Measurements from ENCODE around the gene MLLT6. TPM values are rescaled to one million over a fixed set of nuclear protein-coding genes. Genes with fewer than 3 reads are reported as not detected.

Gene MLLT6
- total RNA-seq, 4 donors from 2014 or later = 62.7 to 83.6 (median 73.0) TPM

GRCh38 chr17:38676706-38677504 is 28.2 kb upstream of the MLLT6 start:
- Histone ChIP-seq H3K4me1 (peaks cover 30 to 42% (median 38%) of the 10 kb centered on the region in 4 donors), H3K4me3 (no peak overlapping the region), H3K27ac (replicated peaks in 1 of 4) (peak overlapping the region in 2 of 4 donors; percentile 23 to 25), H3K36me3 (no peaks in the 10 kb centered on the region), H3K27me3 (peaks cover 15 to 49% (median 31%) of the 10 kb centered on the region in 4 donors), H3K9me3 (no peaks in the 10 kb centered on the region)
- 25% methylated on average over 5 of the region's 9 CpGs for WGBS
- peak; percentile 96 for DNase-seq (ENCODE audit: extremely low spot score)
- intact Hi-C loops (cut with DNase I) = loop anchor here (1.0 kb wide), 1 partner anchor 58 kb away; no protein-coding TSS in a partner anchor
- TF ChIP-seq POLR2AphosphoS5 (IDR thresholded peaks at IDR 0.05) = peak; percentile 48 to 76
- no peak for TF ChIP-seq POLR2A (IDR thresholded peaks at IDR 0.05; ENCODE audit: low read depth)
- TF ChIP-seq CTCF (IDR thresholded peaks at IDR 0.05) = peak; percentile 97 to 100 (median 99)

GRCh38 chr17:38677819-38678218 is 27.3 kb upstream of the MLLT6 start:
- Histone ChIP-seq H3K9me3 (no peaks in the 10 kb centered on the region), H3K27me3 (peaks cover 15 to 40% (median 25%) of the 10 kb centered on the region in 4 donors), H3K4me3 (no peak overlapping the region), H3K4me1 (peaks cover 30 to 42% (median 38%) of the 10 kb centered on the region in 4 donors), H3K36me3 (no peaks in the 10 kb centered on the region), H3K27ac (replicated peaks in 1 of 4) (no peak overlapping the region)
- TF ChIP-seq POLR2AphosphoS5 (IDR thresholded peaks at IDR 0.05) (no peak), CTCF (IDR thresholded peaks at IDR 0.05) (no peak), EP300 (IDR thresholded peaks at IDR 0.05) (no peak), POLR2A (IDR thresholded peaks at IDR 0.05; ENCODE audit: low read depth) (no peak)
- intact Hi-C loops (cut with DNase I) = loop anchor here (1.0 kb wide), 1 partner anchor 57 kb away; no protein-coding TSS in a partner anchor
- DNase-seq (ENCODE audit: extremely low spot score) = no peak
- WGBS = 90% methylated on average over 6 of the region's 6 CpGs

GRCh38 chr17:38681096-38681495 is 24.0 kb upstream of the MLLT6 start:
- no peaks in the 10 kb centered on the region for H3K36me3 ChIP-seq
- no peak for TF ChIP-seq POLR2A (IDR thresholded peaks at IDR 0.05; ENCODE audit: low read depth)
- no peak for TF ChIP-seq CTCF (IDR thresholded peaks at IDR 0.05)
- TF ChIP-seq EP300 (IDR thresholded peaks at IDR 0.05) = no peak
- TF ChIP-seq POLR2AphosphoS5 (IDR thresholded peaks at IDR 0.05) = no peak
- DNase-seq (ENCODE audit: extremely low spot score) = no peak
- peaks cover 10 to 13% (median 11%) of the 10 kb centered on the region in 4 donors for H3K4me1 ChIP-seq
- H3K9me3 ChIP-seq = no peaks in the 10 kb centered on the region
- no peak overlapping the region for H3K27ac ChIP-seq (replicated peaks in 1 of 4)
- WGBS = 85% methylated on average over 3 of the region's 3 CpGs
- H3K4me3 ChIP-seq = no peak overlapping the region
- intact Hi-C loops (cut with DNase I) = no loop called here
- H3K27me3 ChIP-seq = peaks cover 0 to 7% (median under 1%) of the 10 kb centered on the region in 4 donors

- Histone ChIP-seq H3K4me3 (no peak overlapping the region), H3K27me3 (no peaks in the 10 kb centered on the region), H3K4me1 (no peaks in the 10 kb centered on the region), H3K9me3 (no peaks in the 10 kb centered on the region), H3K36me3 (no peaks in the 10 kb centered on the region), H3K27ac (replicated peaks in 1 of 4) (no peak overlapping the region)
- intact Hi-C loops (cut with DNase I) = no loop called here
- WGBS = 70% methylated on average over 12 of the region's 12 CpGs
- no peak for DNase-seq (ENCODE audit: extremely low spot score)
- TF ChIP-seq POLR2AphosphoS5 (IDR thresholded peaks at IDR 0.05) (no peak), CTCF (IDR thresholded peaks at IDR 0.05) (no peak), POLR2A (IDR thresholded peaks at IDR 0.05; ENCODE audit: low read depth) (no peak), EP300 (IDR thresholded peaks at IDR 0.05) (no peak)
Observed at GRCh38 chr17:38685491-38685890, 19.6 kb upstream of the MLLT6 start.

Measured in esophagus muscularis mucosa (tissue), 4 donors.